Activated CD8-positive, alpha-beta memory T cell treated with anti-CD3 and anti-CD28 coated beads for 36 hours (primary cell): ENCODE results near the gene NADK. TPM values are rescaled to one million over a fixed set of nuclear protein-coding genes. Genes with fewer than 3 reads are reported as not detected.
"Not testable (repeated sequence)": the region's sequence is repeated elsewhere in the genome, so short reads cannot be mapped to it uniquely, and the experiment has no call there.

ENCODE experiments used
- CTCF ChIA-PET: fragments of 350-600 bp; sonication (Branson Sonifier 250); formaldehyde crosslinking; loops from one replicate; lab custom pipeline; 2021; ENCODE audit warnings: antibody characterized with exemption; lab: Charles Lee
- POLR2A ChIA-PET: fragments of 350-600 bp; sonication (Branson Sonifier 250); formaldehyde crosslinking; loops from one replicate; lab custom pipeline; 2021; ENCODE audit warnings: antibody characterized with exemption; lab: Charles Lee
- total RNA-seq, 2 experiments: library from RNA; stranded (reverse); gene quantifications; one replicate each; pipeline ENCODE4 v1.2.3, GENCODE V29; 2021

Gene NADK
- total RNA-seq, 2 experiments from 2014 or later: 82.6 to 84.5 TPM

GRCh38 chr1:1732381-1732780 is 45.9 kb downstream of the NADK start:
- ChIA-PET POLR2A (no interaction called here), CTCF (interaction anchor here (0.6 to 0.8 kb wide), 2 partner anchors 177 to 204 kb away, joined by 3 to 4 read pairs; no protein-coding TSS in a partner anchor)

- ChIA-PET CTCF (no interaction called here), POLR2A (interaction anchor here (0.6 kb wide), 1 partner anchor 178 kb away, joined by 3 read pairs; no protein-coding TSS in a partner anchor)
Measured at GRCh38 chr1:1730870-1731269, 47.4 kb downstream of the NADK start.

GRCh38 chr1:1730230-1730629 is 48.0 kb downstream of the NADK start:
- POLR2A ChIA-PET, CTCF ChIA-PET: not testable (repeated sequence)

GRCh38 chr1:1729116-1729816 is 49.0 kb downstream of the NADK start:
- CTCF ChIA-PET, POLR2A ChIA-PET: not testable (repeated sequence)

- POLR2A ChIA-PET, CTCF ChIA-PET: not testable (repeated sequence)
Measured at GRCh38 chr1:1728308-1729005, 49.8 kb downstream of the NADK start.

GRCh38 chr1:1727131-1727651 is 51.1 kb downstream of the NADK start:
- CTCF ChIA-PET: not testable (repeated sequence)

GRCh38 chr1:1726088-1726487 is 52.2 kb downstream of the NADK start:
- CTCF ChIA-PET, POLR2A ChIA-PET: not testable (repeated sequence)

More at GRCh38 chr1:1727131-1727651, 51.1 kb downstream of the NADK start:
- POLR2A ChIA-PET: not testable (repeated sequence)

- CTCF ChIA-PET: interaction anchor here (1.0 to 1.3 kb wide), 2 partner anchors 164 to 182 kb away, joined by 3 to 4 read pairs; no protein-coding TSS in a partner anchor
- POLR2A ChIA-PET: not testable (repeated sequence)
Measured at GRCh38 chr1:1724035-1724864, 54.0 kb downstream of the NADK start, which contains the start of gene CDK11A. TSS of gene CDK11A (minus strand) at chr1:1724357. CDS start at chr1:1722818, 1,539 bp downstream.

GRCh38 chr1:1721201-1721600 is 57.1 kb downstream of the NADK start:
- ChIA-PET POLR2A (interaction anchor here (0.9 kb wide), 1 partner anchor 65 kb away, joined by 3 read pairs; no protein-coding TSS in a partner anchor), CTCF (no interaction called here)

- CTCF ChIA-PET, POLR2A ChIA-PET: not testable (repeated sequence)
Measured at GRCh38 chr1:1715109-1715883, 63.0 kb downstream of the NADK start.

GRCh38 chr1:1707897-1708296 is 70.4 kb downstream of the NADK start:
- POLR2A ChIA-PET: not testable (repeated sequence)

GRCh38 chr1:1707241-1707640 is 71.0 kb downstream of the NADK start:
- POLR2A ChIA-PET, CTCF ChIA-PET: not testable (repeated sequence)

More at GRCh38 chr1:1707897-1708296, 70.4 kb downstream of the NADK start:
- CTCF ChIA-PET: not testable (repeated sequence)

GRCh38 chr1:1705623-1706022 is 72.6 kb downstream of the NADK start:
- POLR2A ChIA-PET: not testable (repeated sequence)

GRCh38 chr1:1704284-1704957 is 73.8 kb downstream of the NADK start:
- CTCF ChIA-PET, POLR2A ChIA-PET: not testable (repeated sequence)

More at GRCh38 chr1:1705623-1706022, 72.6 kb downstream of the NADK start:
- CTCF ChIA-PET: not testable (repeated sequence)

- ChIA-PET POLR2A (no interaction called here), CTCF (no interaction called here)
Measured at GRCh38 chr1:1703796-1704195, 74.5 kb downstream of the NADK start.

- CTCF ChIA-PET, POLR2A ChIA-PET: not testable (repeated sequence)
Measured at GRCh38 chr1:1702506-1702905, 75.8 kb downstream of the NADK start.
